Gastroesophageal sphincter (tissue), 3 donors: ENCODE results near the gene UBE4A.

ENCODE experiments used
- CTCF ChIP-seq, 4 experiments: fragments of 200-600 bp in 2 of 4; fragments of 450-650 bp in 2 of 4; sonication (generic) in 1 of 4; IDR thresholded peaks; one replicate each; pipeline ENCODE4 v1.5.1; 2017 to 2019; ENCODE audit warnings: antibody characterized with exemption in 4 of 4, mild to moderate bottlenecking in 2 of 4, moderate library complexity in 2 of 4
- POLR2A ChIP-seq, 2 donors: fragments of 450-650 bp; IDR thresholded peaks; one replicate each; pipeline ENCODE4 v1.6.1; 2017; ENCODE audit warnings: antibody characterized with exemption in 2 of 2, mild to moderate bottlenecking in 2 of 2, moderate library complexity in 1 of 2

DNA sequence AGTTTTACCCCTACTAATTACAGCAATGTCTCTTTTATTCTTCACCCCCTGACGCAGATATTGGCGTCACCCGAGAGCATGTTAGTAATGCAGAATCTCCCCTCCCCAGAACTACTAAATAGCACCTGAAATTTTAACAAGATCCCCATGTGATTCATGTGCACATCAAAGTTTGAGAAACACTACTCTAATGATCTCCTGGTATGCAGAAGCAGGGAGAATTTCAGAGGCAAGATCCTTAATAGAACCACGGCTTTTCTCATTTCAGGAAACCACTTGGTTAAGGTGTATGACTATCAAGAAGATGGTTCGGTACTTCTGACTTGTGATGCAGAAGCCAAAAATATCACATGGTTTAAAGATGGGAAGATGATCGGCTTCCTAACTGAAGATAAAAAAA lies 9.9 kb upstream of the UBE4A start:
- TF ChIP-seq CTCF (IDR thresholded peaks at IDR 0.05), result no peak
- TF ChIP-seq POLR2A (IDR thresholded peaks at IDR 0.05), result no peak
